ENCODE results near the gene AUTS2. TPM values are rescaled to one million over a fixed set of nuclear protein-coding genes. Genes with fewer than 3 reads are reported as not detected.

The AUTS2 gene
- total RNA-seq, 1 experiment from 2014 or later, result 2.5 TPM

DNA sequence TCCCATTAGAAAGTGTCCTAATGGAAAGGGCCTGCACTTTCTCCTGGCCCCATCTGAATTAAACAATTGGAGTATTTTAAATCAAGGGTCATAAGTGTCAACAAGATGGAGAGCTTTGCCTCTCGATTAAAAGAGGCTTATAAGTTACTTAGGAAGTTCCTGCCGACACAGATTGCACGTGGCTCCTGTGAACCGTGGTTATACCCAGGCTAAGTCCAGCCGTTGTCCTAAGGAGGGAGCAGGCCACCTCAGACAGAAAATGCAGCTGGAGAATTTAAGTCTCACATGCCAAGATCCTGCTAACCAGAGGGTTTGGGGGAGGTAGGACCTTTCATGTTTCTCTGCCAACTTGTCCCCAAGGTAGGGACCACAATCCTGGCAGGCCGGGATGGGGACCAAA is 907.2 kb downstream of the AUTS2 start:
- ChIA-PET POLR2A (no interaction called here), CTCF (no interaction called here)
- intact Hi-C loops (cut with micrococcal nuclease; ENCODE audit: unreplicated experiment), result no loop called here
- no peak overlapping the region for H3K4me3 ChIP-seq (ENCODE audit: low read depth in 2 of 2, low read length in 2 of 2)
- DNase-seq (ENCODE audit: low read depth, low spot score), result no peak
- H3K9me3 ChIP-seq (ENCODE audit: control insufficient read depth, insufficient read depth, low read depth, low read length), result no peaks in the 10 kb centered on the region
- in situ Hi-C loops (cut with HindIII; ENCODE audit: low pct_unique_long_range_greater_than_20kb, low sequenced_read_pairs), result no loop called here
- TF ChIP-seq POLR2AphosphoS5 (IDR thresholded peaks at IDR 0.05; ENCODE audit: low read depth, low read length), result no peak
- TF ChIP-seq, protein P1, sequence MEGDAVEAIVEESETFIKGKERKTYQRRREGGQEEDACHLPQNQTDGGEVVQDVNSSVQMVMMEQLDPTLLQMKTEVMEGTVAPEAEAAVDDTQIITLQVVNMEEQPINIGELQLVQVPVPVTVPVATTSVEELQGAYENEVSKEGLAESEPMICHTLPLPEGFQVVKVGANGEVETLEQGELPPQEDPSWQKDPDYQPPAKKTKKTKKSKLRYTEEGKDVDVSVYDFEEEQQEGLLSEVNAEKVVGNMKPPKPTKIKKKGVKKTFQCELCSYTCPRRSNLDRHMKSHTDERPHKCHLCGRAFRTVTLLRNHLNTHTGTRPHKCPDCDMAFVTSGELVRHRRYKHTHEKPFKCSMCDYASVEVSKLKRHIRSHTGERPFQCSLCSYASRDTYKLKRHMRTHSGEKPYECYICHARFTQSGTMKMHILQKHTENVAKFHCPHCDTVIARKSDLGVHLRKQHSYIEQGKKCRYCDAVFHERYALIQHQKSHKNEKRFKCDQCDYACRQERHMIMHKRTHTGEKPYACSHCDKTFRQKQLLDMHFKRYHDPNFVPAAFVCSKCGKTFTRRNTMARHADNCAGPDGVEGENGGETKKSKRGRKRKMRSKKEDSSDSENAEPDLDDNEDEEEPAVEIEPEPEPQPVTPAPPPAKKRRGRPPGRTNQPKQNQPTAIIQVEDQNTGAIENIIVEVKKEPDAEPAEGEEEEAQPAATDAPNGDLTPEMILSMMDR (IDR thresholded peaks at IDR 0.05), result no peak
- no peak for TF ChIP-seq REST (IDR thresholded peaks at IDR 0.05; ENCODE audit: insufficient read depth in 1 of 2, low read depth in 2 of 2, low read length in 1 of 2)
- TF ChIP-seq TCF7L2 (IDR thresholded peaks at IDR 0.05; ENCODE audit: low read depth, low read length), result no peak
- no peak for TF ChIP-seq SIN3A (IDR thresholded peaks at IDR 0.05; ENCODE audit: borderline replicate concordance, insufficient read depth, low read depth, low read length)
- H3K36me3 ChIP-seq (ENCODE audit: control insufficient read depth, insufficient read depth, low read length), result no peaks in the 10 kb centered on the region
- no peak for ATAC-seq
- no peak overlapping the region for H3K27ac ChIP-seq (ENCODE audit: low read length)
- no peaks in the 10 kb centered on the region for H3K27me3 ChIP-seq (ENCODE audit: control insufficient read depth, insufficient read depth, low read length)
- H3K4me1 ChIP-seq (ENCODE audit: control insufficient read depth, insufficient read depth, low read length), result no peaks in the 10 kb centered on the region
- BruUV-seq (replicated peaks), result no TSS peak

- CTCF ChIA-PET, result no interaction called here
- intact Hi-C loops (cut with micrococcal nuclease; ENCODE audit: unreplicated experiment) (no loop called here), in situ Hi-C loops (cut with HindIII; ENCODE audit: low pct_unique_long_range_greater_than_20kb, low sequenced_read_pairs) (no loop called here)
- Histone ChIP-seq H3K27me3 (ENCODE audit: control insufficient read depth, insufficient read depth, low read length) (no peaks in the 10 kb centered on the region), H3K4me1 (ENCODE audit: control insufficient read depth, insufficient read depth, low read length) (no peaks in the 10 kb centered on the region), H3K27ac (ENCODE audit: low read length) (no peak overlapping the region), H3K4me3 (ENCODE audit: low read depth in 2 of 2, low read length in 2 of 2) (no peak overlapping the region), H3K9me3 (ENCODE audit: control insufficient read depth, insufficient read depth, low read depth, low read length) (no peaks in the 10 kb centered on the region), H3K36me3 (ENCODE audit: control insufficient read depth, insufficient read depth, low read length) (no peaks in the 10 kb centered on the region)
- no peak for TF ChIP-seq POLR2AphosphoS5 (IDR thresholded peaks at IDR 0.05; ENCODE audit: low read depth, low read length)
- TF ChIP-seq SIN3A (IDR thresholded peaks at IDR 0.05; ENCODE audit: borderline replicate concordance, insufficient read depth, low read depth, low read length), result no peak
- TF ChIP-seq, protein P1 (IDR thresholded peaks at IDR 0.05), result no peak
- TF ChIP-seq REST (IDR thresholded peaks at IDR 0.05; ENCODE audit: insufficient read depth in 1 of 2, low read depth in 2 of 2, low read length in 1 of 2), result no peak
- TF ChIP-seq TCF7L2 (IDR thresholded peaks at IDR 0.05; ENCODE audit: low read depth, low read length), result no peak
- no TSS peak for BruUV-seq (replicated peaks)
- no peak for DNase-seq (ENCODE audit: low read depth, low spot score)
- ATAC-seq, result no peak
- POLR2A ChIA-PET, result no interaction called here
Measured at GRCh38 chr7:70505886-70506285, 907.6 kb downstream of the AUTS2 start.

Measured in Panc1 (cell line).